IMR-90 (cell line): ENCODE data around the gene MYH11.

Experiments used
- CTCF ChIP-seq: conservative IDR thresholded peaks from 2 replicates; pipeline ENCODE4 v1.5.1; 2012; ENCODE audit warnings: mild to moderate bottlenecking, low read depth, low read length, improper control_type of control experiment
- MAFK ChIP-seq: IDR thresholded peaks from 2 replicates; pipeline ENCODE4 v1.6.1; 2012; ENCODE audit warnings: low read depth, low read length, improper control_type of control experiment
- POLR2A ChIP-seq: IDR thresholded peaks from 2 replicates; pipeline ENCODE4 v1.6.1; 2012; ENCODE audit warnings: mild to moderate bottlenecking, low read depth, low read length
- RAD21 ChIP-seq: IDR thresholded peaks from 2 replicates; pipeline ENCODE4 v1.6.1; 2012; ENCODE audit warnings: low read length, improper control_type of control experiment
- RCOR1 ChIP-seq: IDR thresholded peaks from 2 replicates; pipeline ENCODE4 v1.6.1; 2012; ENCODE audit warnings: mild to moderate bottlenecking, low read length, improper control_type of control experiment; ENCODE audit not compliant: insufficient replicate concordance
- RFX5 ChIP-seq: IDR thresholded peaks from 2 replicates; pipeline ENCODE4 v1.8.0; 2012; ENCODE audit warnings: low read depth, mild to moderate bottlenecking, low read length, moderate library complexity

DNA sequence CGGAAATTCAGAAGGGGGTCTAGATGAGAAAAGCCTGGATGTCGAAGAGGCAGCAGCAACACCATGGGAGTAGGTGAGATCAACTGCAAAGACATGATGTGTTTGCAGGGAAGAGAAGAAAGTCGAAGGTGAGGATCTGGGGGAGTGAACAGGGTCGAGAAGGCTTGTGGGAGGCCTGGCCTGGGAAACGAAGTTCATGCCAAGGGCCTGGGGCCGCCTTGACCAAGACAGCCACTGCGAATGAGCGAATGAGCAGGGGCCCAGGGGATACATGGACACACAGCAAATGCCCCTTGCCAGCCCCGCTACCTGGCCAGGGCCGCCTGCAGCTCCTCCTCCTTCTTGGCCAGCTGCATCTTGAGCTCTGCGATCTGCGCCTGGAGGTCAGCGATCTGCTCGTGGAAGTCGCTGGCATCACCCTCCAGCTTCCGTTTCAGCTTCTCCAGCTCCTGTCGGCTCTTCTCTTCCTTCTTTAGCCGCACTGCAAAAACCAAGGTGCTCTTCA is 119.6 kb downstream of the MYH11 start:
- no peak for TF ChIP-seq POLR2A
- TF ChIP-seq RCOR1: no peak
- no peak for TF ChIP-seq RAD21
- no peak for TF ChIP-seq CTCF
- TF ChIP-seq RFX5: no peak
- TF ChIP-seq MAFK: no peak
